ENCODE results near the gene SHROOM1.

- no peak for TF ChIP-seq SUZ12 (IDR thresholded peaks at IDR 0.05; ENCODE audit: extremely low read depth, insufficient read depth, insufficient read length)
- no peak for TF ChIP-seq ZNF274 (IDR thresholded peaks at IDR 0.05; ENCODE audit: low read depth, low read length)
- TF ChIP-seq YY1 (IDR thresholded peaks at IDR 0.05; ENCODE audit: insufficient read depth, insufficient read length): no peak
Measured at GRCh38 chr5:132781029-132781428, 49.4 kb downstream of the SHROOM1 start.
